HG03060 (cell line): ENCODE data around the gene GET3.
A peak's percentile ranks its signal among the peaks of the same experiment; 100 is the strongest.
"Not testable (repeated sequence)": the region's sequence is repeated elsewhere in the genome, so short reads cannot be mapped to it uniquely, and the experiment has no call there.

Source experiments
- ATAC-seq: cut with Tn5 transposase; IDR thresholded peaks from one replicate; pipeline ENCODE4 v1.9.1; 2021; ENCODE audit warnings: low read depth, moderate number of reproducible peaks; ENCODE audit not compliant: unreplicated experiment

The GET3 gene

DNA sequence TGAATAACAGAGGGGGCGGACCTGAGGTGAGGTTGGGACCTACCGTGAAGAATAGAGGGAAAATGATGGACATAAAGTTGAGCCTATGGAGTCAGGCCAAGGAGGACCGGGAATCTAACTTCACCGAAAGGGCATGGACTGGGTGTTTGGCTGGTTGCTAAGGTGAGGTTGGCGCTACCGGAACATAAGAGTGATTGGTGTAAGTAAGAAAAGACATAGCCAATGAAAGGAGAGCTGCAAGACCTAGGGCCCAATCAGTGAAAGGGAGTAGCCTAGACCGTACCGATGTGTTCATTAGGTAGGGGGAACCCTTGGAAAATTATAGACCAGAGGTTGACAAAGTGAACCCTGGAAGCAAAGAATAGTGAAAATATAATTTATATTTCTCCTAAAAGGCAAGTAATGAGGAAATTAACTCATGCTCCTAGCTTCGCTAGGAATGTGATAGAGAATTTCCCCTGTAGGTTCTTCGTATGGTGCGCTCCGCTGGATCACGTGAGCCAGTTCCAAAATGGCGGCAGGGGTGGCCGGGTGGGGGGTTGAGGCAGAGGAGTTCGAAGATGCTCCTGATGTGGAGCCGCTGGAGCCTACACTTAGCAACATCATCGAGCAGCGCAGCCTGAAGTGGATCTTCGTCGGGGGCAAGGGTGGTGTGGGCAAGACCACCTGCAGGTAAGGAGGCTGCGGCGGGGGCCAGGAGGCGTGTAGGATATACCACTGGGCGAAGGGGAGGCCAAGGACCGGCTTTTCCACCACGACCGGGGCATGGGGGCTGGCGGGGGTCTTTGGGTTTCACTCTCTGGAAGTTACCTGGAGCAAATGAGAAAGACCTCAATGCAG lies at the start of gene GET3:
GET3 (plus strand) TSS at position 503 of the 840 bp plus-strand sequence; CDS start at position 512, 9 bp downstream.
- ATAC-seq = peak; percentile 61

DNA sequence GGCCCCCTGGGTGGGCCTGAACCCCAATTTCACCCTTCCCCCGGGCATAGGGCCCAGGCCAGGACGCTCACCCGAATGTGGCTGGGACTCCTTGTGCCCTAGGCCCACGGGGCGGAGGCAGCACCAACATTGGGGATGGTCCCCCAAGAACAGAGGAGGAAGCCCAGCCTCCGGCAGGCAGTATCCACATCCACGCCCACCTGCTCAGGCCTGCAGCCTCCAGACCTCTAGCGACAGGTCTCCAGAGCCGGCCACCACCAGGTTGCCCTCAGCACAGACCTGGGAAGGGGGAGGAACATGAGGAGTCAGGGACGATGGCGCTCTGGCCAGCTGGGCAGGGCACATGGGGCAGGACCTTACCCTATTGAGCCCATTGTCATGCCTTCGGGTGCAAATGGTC lies 48.3 kb upstream of the GET3 start:
- ATAC-seq = no peak

DNA sequence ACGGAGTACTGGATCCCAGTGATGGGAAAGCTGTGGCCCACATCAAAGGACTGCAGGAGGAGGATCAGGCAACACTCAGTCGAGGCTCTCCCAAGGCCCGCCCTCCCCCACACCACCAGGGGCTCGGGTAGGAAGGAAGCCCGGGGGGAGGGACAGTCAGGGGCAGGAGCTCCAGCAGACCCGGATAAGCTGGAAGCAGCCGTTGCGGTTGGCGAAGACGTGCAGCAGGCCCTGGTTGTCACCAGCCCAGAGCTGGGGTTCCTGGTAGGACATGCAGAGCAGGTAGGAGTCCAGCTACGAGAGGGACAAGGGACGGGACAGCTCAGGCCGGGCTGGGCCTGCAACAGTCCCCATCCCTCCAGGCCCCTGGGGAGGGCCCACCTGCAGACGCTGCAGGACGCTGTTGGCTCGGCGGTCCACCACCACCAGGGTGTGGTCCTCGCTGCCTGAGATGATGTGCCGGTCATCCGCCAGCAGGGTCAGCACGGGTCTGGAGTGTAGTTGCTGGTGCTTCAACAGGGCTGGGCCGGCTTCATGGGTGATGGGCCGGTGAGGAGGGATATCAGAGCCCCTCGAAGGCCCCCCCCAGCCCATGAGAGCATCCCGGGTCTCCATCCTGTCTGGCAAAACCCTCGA lies 47.6 kb upstream of the GET3 start:
- ATAC-seq = no peak

DNA sequence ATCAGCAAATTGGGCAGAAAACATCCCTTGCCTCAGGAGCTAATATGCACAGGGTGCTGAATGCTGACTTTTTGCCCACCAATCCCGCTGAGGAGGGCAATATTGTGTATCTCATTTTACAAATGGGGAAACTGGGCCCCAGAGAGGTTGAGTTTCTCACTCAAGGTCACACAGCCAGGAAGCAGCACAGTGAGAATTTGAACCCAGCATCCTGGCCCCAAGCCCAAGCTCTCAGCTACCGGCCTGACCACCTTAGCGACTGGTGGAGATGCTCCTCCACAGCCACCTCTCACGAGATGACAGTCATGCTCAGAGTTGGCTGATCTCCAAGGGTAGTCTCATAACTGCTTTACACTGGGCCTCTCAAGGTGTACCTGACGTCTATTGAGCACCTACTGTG lies 44.3 kb upstream of the GET3 start:
- no peak for ATAC-seq

DNA sequence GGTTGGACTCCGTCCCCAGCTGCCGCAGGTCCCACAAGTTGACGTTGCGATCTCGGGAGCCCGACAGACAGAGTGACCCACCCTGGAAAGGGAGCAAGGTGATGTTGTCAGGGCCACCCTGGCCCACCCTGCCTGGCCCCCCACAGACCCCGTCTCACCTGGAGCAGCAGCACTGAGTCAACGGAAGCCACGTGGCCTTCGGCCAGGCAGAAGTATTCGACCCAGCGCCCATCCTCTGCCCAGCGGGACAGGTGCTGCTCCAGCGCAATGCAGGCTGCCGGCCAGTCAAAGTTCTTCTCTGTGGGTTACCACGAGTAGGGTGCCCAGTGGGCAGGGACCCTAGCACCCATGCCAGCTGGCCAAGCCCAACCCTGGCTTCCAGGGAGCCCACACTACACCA lies 42.7 kb upstream of the GET3 start:
- no peak for ATAC-seq

- ATAC-seq = no peak
Observed at GRCh38 chr19:12695096-12695495, 42.2 kb upstream of the GET3 start.

- no peak for ATAC-seq
Observed at GRCh38 chr19:12695514-12695913, 41.8 kb upstream of the GET3 start.

GRCh38 chr19:12695997-12696365 lies 41.3 kb upstream of the GET3 start:
- ATAC-seq = no peak

GRCh38 chr19:12696366-12697335 lies 40.6 kb upstream of the GET3 start, which contains the start of gene FBXW9:
TSS of gene FBXW9 (minus strand) at chr19:12696631. CDS start at chr19:12696581, 50 bp downstream.
- ATAC-seq = peak; percentile 63

DNA sequence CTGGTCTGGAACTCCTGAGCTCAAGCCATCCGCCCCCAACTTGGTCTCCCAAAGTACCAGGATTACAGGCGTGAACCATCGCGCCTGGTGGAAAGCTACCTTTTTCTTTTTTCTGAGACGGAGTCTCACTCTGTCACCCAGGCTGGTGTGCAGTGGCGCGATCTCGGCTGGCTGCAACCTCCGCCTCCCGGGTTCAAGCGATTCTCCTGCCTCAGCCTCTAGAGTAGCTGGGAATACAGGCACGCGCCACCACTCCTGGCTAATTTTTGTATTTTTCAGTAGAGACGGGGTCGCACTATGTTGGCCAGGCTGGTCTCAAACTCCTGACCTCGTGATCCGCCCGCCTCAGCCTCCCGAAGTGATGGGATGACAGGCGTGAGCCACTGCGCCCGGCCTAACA lies 39.9 kb upstream of the GET3 start:
- ATAC-seq = not testable (repeated sequence)

DNA sequence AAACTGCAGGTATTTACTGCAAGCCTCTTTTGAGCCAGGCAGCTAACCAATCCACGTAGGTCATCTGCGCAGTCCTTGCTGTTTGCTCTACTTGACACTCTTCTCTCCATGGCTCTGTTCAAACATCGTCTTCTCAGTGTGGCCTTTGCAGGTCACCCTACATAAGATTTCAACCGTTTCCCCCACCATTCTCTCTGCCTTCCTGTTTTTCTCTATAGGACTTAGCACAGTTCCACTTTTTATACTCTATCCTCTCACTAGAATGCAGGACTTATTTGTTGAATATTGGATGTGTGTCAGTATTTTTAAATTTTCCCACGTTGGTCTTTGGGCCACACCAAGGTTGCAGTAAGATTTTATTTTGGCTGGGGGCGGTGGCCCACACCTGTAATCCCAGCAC lies 39.2 kb upstream of the GET3 start:
- ATAC-seq = no peak

DNA sequence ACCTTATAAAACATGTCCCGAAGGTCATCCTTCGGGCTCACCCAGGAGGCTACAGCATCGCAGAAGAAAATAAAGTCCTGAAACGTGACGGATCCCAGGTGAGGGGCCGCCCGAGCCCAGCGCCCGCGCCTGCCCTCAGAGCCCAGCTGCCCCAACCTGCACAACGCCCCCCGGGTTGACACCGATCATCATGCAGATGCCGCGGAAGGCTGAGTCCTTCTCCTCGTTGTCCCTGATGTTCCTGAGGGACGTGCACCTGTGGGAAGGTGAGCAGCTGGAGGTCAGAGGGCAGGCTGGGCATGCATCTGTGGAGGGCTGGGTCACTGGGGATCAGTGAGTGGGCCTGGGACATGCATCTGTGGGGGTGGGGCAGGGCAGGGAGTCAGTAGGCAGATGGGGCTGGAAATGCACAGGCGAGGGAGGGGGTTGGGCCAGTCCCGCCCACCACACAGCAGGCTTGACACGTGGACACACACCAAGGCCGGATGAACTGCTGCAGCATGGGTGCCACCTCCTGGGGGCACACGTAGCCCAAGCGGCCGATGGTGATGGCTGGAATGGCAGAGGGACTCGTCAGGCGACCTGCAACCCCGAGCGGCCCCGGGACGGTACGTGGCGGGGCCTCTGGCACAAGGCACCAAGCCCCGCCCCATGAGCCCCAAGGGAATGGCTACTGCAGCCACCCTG lies 35.6 kb upstream of the GET3 start:
- ATAC-seq = no peak

GRCh38 chr19:12703046-12703445 lies 34.3 kb upstream of the GET3 start:
- ATAC-seq = no peak

DNA sequence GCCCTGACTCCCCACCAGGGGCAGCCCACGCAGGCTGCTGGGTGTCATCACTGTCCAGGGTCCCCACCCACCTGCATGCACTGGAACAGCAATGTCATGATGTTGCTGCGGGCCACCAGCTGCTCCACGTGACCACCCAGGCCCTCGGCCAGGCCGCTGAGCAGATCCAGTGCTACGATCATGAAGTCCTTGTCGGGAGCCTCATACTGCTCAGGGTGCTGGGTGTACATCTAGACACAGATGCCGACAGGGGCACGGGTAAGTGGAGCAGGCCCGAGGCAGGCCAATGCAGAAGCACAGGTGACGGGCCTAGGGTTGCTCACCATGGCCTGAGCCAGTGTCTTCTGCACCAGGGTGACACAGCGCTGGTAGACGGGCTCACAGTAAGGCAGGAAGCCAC lies 32.1 kb upstream of the GET3 start:
- no peak for ATAC-seq

DNA sequence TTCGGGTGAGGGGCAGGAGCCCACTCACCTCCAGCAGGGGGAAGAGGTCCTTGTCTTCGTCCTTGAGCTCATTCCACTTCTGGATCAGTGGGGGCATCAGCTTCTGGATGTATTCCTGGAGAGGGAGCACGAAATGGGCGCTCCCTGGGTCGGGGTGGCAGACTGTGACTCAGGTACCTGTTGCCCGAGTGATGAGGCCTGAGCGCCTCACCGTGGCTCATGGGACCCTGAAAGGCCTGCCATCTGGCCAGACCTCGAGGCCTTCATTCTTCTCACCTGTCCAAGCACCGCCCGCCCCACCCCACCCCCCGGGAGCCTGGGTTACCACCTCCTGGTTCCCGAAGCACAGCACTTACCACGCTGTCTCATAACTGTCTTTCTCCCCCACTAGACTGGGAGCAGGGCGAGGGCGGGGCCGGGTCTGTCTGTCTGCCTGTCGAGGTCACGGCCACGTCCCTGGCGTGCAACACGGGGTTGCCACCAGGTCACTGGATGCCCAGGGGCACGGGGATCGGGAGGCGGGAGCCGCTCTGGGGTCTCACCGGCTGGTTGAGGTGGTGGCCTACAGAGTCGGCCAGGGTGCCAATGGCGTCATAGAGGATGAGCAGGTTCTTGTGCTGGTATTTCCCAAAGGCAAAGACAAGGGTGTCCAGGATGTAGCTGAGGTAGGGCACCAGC lies 31.5 kb upstream of the GET3 start:
- no peak for ATAC-seq

- no peak for ATAC-seq
Observed at GRCh38 chr19:12706332-12706718, 31.0 kb upstream of the GET3 start.

DNA sequence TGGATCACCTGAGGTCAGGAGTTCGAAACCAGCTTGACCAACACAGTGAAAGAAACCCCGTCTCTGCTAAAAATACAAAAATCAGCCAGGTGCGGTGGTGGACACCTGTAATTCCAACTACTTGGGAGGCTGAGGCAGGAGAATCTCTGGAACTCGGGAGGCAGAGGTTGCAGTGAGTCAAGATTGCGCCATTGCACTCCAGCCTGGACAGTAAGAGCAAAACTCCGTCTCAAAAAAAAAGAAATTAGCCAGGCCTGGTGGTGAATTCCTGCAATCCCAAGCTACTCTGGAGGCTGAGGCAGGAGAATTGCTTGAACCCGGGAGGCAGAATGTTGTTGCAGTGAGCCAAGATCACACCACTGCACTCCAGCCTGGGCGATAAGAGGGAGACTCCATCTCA lies 28.7 kb upstream of the GET3 start:
- ATAC-seq = no peak

DNA sequence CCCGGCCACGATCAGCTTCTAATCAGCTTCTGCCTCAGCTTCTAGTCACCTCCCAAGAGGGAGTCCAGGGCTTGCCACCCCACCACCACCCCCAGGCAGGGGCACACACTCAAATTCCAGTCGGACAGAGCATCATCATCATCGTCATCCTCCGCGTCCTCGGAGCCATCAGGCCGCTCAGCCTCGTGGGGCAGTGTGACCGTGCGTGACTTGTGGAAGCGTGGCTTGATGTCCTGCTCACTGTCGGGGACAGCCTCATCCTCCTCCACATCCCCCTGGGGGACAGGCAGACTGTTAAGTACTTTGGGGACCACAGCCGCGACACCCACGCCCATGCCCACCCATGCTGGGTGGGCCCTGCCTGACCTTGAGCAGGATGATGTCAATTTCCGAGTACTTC lies 26.1 kb upstream of the GET3 start:
- no peak for ATAC-seq

DNA sequence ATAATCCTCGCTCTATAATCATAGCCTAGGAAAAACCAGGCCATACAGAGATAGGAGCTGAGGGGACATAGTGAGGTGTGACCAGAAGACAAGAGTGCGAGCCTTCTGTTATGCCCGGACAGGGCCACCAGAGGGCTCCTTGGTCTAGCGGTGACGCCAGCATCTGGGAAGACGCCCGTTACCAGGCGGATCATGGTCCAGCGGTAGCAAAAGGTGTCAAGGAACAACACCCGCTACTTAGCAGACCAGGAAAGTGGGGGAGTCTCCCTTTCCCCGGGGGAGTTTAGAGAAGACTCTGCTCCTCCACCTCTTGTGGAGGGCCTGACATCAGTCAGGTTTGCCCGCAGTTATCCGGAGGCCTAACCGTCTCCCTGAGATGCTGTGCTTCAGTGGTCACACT lies 25.2 kb upstream of the GET3 start:
- not testable (repeated sequence) for ATAC-seq

DNA sequence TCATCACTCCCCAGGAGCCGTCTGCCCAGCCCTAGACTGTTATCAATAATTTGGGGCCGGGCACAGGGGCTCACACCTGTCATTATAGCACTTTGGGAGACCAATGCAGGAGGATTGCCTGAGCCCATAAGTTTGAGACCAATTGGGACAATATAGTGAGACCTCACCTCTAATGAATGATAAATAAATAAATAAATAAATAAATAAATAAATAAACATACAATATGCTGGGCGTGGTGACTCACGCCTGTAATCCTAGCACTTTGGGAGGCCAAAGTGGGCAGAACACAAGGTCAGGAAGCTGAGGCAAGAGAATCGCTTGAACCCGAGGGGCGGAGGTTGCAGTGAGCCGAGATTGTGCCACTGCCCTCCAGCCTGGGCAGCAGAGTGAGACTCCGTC lies 24.0 kb upstream of the GET3 start:
- ATAC-seq = not testable (repeated sequence)
